Activated CD4-positive, alpha-beta T cell treated with anti-CD3 and anti-CD28 coated beads, Interleukin-2, amount 10 ng/mL, durations not matched to agents 24 days and 14 days (primary cell): Measurements from ENCODE around the gene FXR1. TPM values are rescaled to one million over a fixed set of nuclear protein-coding genes. Genes with fewer than 3 reads are reported as not detected.

Source experiments
- DNase-seq: peaks from one replicate; pipeline ENCODE4 v3.0.0; 2022
- H3K27ac Mint-ChIP-seq: one replicate; pipeline ENCODE4 v1.8.0; 2022; ENCODE audit warnings: mild to moderate bottlenecking, mixed read lengths
- H3K27me3 Mint-ChIP-seq: one replicate; pipeline ENCODE4 v1.8.0; 2022; ENCODE audit warnings: mixed read lengths
- H3K36me3 Mint-ChIP-seq: one replicate; pipeline ENCODE4 v1.8.0; 2022; ENCODE audit warnings: low read depth, mild to moderate bottlenecking, mixed read lengths
- H3K4me1 Mint-ChIP-seq: one replicate; pipeline ENCODE4 v1.8.0; 2021; ENCODE audit warnings: mixed read lengths
- H3K4me3 Mint-ChIP-seq: one replicate; pipeline ENCODE4 v1.8.0; 2022; ENCODE audit warnings: mild to moderate bottlenecking, moderate library complexity, mixed read lengths
- H3K9me3 Mint-ChIP-seq: one replicate; pipeline ENCODE4 v1.8.0; 2021; ENCODE audit warnings: mixed read lengths
- intact Hi-C: fragments of 100-400 bp; cut with micrococcal nuclease; formaldehyde crosslinking; loops from one replicate; pipeline ENCODE4 v1.15.1; 2023
- total RNA-seq: library from RNA; stranded (reverse); gene quantifications from 2 replicates; pipeline ENCODE4 v1.2.3, GENCODE V29; 2022

FXR1 gene
- total RNA-seq, 1 donor from 2014 or later: 149 TPM

GRCh38 chr3:180913581-180914404 is 1.3 kb downstream of the FXR1 start:
- Mint-ChIP-seq H3K4me1 (peaks cover 35% of the 10 kb centered on the region), H3K9me3 (no peaks in the 10 kb centered on the region), H3K27ac (peak overlapping the region; percentile 97), H3K27me3 (no peaks in the 10 kb centered on the region), H3K4me3 (peak overlapping the region; percentile 98), H3K36me3 (peaks cover 26% of the 10 kb centered on the region)
- no peak for DNase-seq
- intact Hi-C loops: loop anchor here (2.0 to 10.0 kb wide), 4 partner anchors 45 to 1765 kb away; partner anchors contain the start of genes PIK3CA and TTC14

DNA sequence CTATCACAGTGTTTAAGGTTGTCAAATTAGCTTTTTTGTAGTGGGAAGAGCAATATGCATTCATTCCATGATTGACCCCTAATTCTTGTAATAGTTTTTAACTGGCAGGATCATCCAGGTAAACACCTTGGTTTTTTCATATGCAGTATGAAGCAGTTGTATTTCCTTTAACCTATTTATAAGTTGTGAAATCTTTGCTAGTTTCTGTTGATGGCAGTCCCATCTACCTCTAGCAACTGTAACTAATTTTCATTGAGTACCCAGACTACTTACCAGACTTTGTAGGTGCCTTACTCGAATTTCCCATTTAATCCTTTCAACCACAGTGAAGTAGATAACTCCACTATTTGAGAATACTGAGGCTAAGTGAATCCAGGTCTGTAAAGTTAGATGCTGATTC is 6.1 kb downstream of the FXR1 start:
- intact Hi-C loops: loop anchor here (10.0 kb wide), 1 partner anchor 284 kb away; no protein-coding TSS in a partner anchor
- peaks cover 32% of the 10 kb centered on the region for H3K36me3 Mint-ChIP-seq

GRCh38 chr3:180922242-180922641 is 9.8 kb downstream of the FXR1 start:
- no peaks in the 10 kb centered on the region for H3K9me3 Mint-ChIP-seq
- intact Hi-C loops: no loop called here
- H3K27ac Mint-ChIP-seq: no peak overlapping the region
- H3K36me3 Mint-ChIP-seq: peaks cover 24% of the 10 kb centered on the region
- H3K27me3 Mint-ChIP-seq: no peaks in the 10 kb centered on the region
- DNase-seq: no peak
- peaks cover 27% of the 10 kb centered on the region for H3K4me1 Mint-ChIP-seq
- no peak overlapping the region for H3K4me3 Mint-ChIP-seq

More for the DNA sequence above, 6.1 kb downstream of the FXR1 start:
- no peak for DNase-seq
- Mint-ChIP-seq H3K4me1 (peaks cover 37% of the 10 kb centered on the region), H3K27me3 (no peaks in the 10 kb centered on the region), H3K4me3 (no peak overlapping the region), H3K27ac (no peak overlapping the region), H3K9me3 (no peaks in the 10 kb centered on the region)

DNA sequence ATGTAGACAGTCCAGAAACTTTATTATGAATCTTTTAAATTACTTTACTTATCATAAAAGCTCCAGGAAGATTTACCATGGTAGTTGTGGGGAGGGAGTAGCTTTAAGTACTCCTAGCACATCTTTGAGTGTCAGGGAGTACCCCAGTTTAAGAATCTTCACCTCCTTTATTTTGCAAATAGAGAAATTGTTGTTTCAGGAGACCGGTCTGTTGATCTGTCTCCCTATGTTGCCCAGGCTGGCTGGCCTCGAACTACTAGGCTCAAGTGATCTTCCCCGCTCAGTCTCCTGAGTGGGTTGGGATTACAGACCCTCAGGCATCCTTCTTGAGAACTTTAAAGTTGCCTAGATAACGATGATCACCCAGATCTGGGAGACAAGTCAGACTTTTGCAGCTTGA is 11.1 kb downstream of the FXR1 start:
- Mint-ChIP-seq H3K9me3 (no peaks in the 10 kb centered on the region), H3K36me3 (peaks cover 21% of the 10 kb centered on the region), H3K27ac (no peak overlapping the region), H3K4me3 (no peak overlapping the region), H3K27me3 (no peaks in the 10 kb centered on the region), H3K4me1 (peaks cover 25% of the 10 kb centered on the region)
- no peak for DNase-seq
- intact Hi-C loops: no loop called here

DNA sequence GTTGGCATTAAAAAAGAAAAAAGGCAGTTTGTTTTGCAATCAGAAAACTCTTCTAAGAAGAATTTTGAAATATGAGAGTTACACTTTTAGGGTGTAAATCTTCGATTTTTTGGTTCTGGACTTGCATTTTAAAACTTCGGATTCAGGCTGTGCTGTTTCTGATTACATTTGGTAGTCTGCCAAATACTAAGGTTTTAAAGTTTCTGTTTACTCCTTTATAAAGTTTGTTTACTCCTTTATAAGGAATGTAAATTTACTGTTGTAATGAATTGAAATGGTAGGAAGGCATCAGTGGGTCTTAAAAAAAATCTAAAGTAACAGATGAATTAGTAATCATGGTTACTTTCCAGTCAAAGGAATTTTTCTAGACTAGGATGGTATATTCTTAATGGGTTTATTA is 14.1 kb downstream of the FXR1 start:
- peaks cover 21% of the 10 kb centered on the region for H3K4me1 Mint-ChIP-seq
- H3K27me3 Mint-ChIP-seq: no peaks in the 10 kb centered on the region
- intact Hi-C loops: no loop called here
- H3K36me3 Mint-ChIP-seq: peaks cover 19% of the 10 kb centered on the region
- no peaks in the 10 kb centered on the region for H3K9me3 Mint-ChIP-seq
- DNase-seq: no peak
- H3K4me3 Mint-ChIP-seq: no peak overlapping the region
- H3K27ac Mint-ChIP-seq: no peak overlapping the region

DNA sequence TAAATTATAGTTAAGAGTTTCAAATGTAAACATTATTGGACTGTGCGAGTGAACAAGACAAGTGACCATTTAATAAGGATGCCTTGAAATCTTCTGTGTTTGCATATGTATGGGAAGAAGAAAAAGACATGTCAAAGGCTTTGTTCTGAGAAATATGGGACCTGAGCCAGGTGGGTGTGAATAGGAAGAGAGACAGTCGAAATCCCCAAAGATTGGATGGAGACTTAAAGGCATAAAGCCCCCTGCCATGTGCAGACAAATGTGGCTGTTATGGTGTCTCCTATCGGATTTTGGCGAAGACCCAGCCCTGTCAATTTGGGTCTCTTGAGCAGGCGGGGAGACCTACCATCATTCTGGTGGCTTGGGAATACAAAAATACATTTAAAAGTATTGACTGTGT is 16.9 kb downstream of the FXR1 start:
- no peak for DNase-seq
- H3K4me3 Mint-ChIP-seq: no peak overlapping the region
- H3K27me3 Mint-ChIP-seq: no peaks in the 10 kb centered on the region
- intact Hi-C loops: no loop called here
- H3K9me3 Mint-ChIP-seq: no peaks in the 10 kb centered on the region
- H3K27ac Mint-ChIP-seq: no peak overlapping the region
- peaks cover 10% of the 10 kb centered on the region for H3K36me3 Mint-ChIP-seq
- peaks cover 14% of the 10 kb centered on the region for H3K4me1 Mint-ChIP-seq

DNA sequence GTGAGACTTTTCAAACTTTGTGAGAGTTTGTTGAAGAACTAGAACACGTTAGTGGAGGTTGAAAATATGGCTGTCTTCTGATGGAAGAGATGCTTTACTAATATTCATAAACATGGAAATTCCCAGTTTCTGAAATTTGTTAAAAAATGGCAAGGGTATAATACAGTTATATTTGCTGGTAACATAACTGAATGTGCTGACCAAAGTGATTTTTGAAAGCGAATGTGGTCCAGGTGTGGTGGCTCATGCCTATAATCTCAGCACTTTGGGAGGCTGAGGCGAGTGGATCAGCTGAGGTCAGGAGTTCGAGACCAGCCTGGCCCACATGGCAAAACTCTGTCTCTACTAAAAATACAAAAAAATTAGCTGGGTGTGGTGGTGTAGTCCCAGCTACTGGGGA is 18.1 kb downstream of the FXR1 start:
- Mint-ChIP-seq H3K4me3 (no peak overlapping the region), H3K27ac (peak overlapping the region; percentile 15), H3K4me1 (peaks cover 13% of the 10 kb centered on the region), H3K27me3 (no peaks in the 10 kb centered on the region), H3K9me3 (no peaks in the 10 kb centered on the region), H3K36me3 (peaks cover 18% of the 10 kb centered on the region)
- DNase-seq: no peak
- intact Hi-C loops: no loop called here

GRCh38 chr3:180932819-180933218 is 20.3 kb downstream of the FXR1 start:
- Mint-ChIP-seq H3K27ac (no peak overlapping the region), H3K4me3 (no peak overlapping the region), H3K4me1 (peaks cover 10% of the 10 kb centered on the region), H3K9me3 (no peaks in the 10 kb centered on the region), H3K27me3 (no peaks in the 10 kb centered on the region), H3K36me3 (peaks cover 28% of the 10 kb centered on the region)
- intact Hi-C loops: no loop called here
- DNase-seq: no peak

- Mint-ChIP-seq H3K36me3 (peaks cover 31% of the 10 kb centered on the region), H3K4me1 (peaks cover 6% of the 10 kb centered on the region)
- intact Hi-C loops: no loop called here
Observed at GRCh38 chr3:180934638-180935037, 22.2 kb downstream of the FXR1 start.

GRCh38 chr3:180940826-180941225 is 28.4 kb downstream of the FXR1 start:
- no peaks in the 10 kb centered on the region for H3K9me3 Mint-ChIP-seq
- H3K27me3 Mint-ChIP-seq: no peaks in the 10 kb centered on the region
- H3K4me1 Mint-ChIP-seq: peaks cover 4% of the 10 kb centered on the region
- H3K4me3 Mint-ChIP-seq: no peak overlapping the region
- intact Hi-C loops: no loop called here
- H3K27ac Mint-ChIP-seq: no peak overlapping the region
- peaks cover 48% of the 10 kb centered on the region for H3K36me3 Mint-ChIP-seq
- no peak for DNase-seq

More at GRCh38 chr3:180934638-180935037, 22.2 kb downstream of the FXR1 start:
- DNase-seq: no peak
- Mint-ChIP-seq H3K4me3 (no peak overlapping the region), H3K27ac (no peak overlapping the region), H3K27me3 (no peaks in the 10 kb centered on the region), H3K9me3 (no peaks in the 10 kb centered on the region)

- Mint-ChIP-seq H3K27ac (no peak overlapping the region), H3K9me3 (no peaks in the 10 kb centered on the region), H3K27me3 (no peaks in the 10 kb centered on the region), H3K36me3 (peaks cover 56% of the 10 kb centered on the region), H3K4me1 (peaks cover 18% of the 10 kb centered on the region), H3K4me3 (no peak overlapping the region)
- DNase-seq: no peak
- intact Hi-C loops: no loop called here
Observed at GRCh38 chr3:180947761-180948390, 35.4 kb downstream of the FXR1 start.

- DNase-seq: no peak
- Mint-ChIP-seq H3K27ac (peak overlapping the region; percentile 66), H3K27me3 (no peaks in the 10 kb centered on the region), H3K36me3 (peaks cover 62% of the 10 kb centered on the region), H3K9me3 (no peaks in the 10 kb centered on the region), H3K4me1 (peaks cover 13% of the 10 kb centered on the region), H3K4me3 (no peak overlapping the region)
- intact Hi-C loops: loop anchor here (2.0 kb wide), 1 partner anchor 47 kb away; the partner anchor contains the start of gene FXR1
Observed at GRCh38 chr3:180959691-180960090, 47.2 kb downstream of the FXR1 start.

DNA sequence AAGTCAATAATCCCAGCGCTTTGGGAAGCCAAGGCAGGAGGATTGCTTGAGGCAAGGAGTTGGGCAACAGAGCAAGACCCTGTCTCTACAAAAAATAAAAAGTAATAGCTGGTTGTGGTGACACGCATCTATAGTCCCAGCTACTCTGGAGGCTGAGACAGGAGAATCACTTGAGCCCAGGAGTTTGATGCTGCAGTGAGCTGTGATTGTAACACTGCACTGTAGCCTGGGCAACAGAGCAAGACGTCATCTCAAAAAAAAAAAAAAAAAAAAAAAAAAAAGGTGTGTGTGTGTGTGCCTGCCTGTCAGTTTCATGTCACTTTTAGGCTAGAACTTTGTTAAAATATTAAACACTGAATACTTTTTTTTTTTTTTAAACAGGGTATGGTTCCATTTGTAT is 48.6 kb downstream of the FXR1 start:
- Mint-ChIP-seq H3K4me3 (no peak overlapping the region), H3K4me1 (peaks cover 13% of the 10 kb centered on the region), H3K27ac (no peak overlapping the region), H3K27me3 (no peaks in the 10 kb centered on the region), H3K36me3 (peaks cover 56% of the 10 kb centered on the region), H3K9me3 (no peaks in the 10 kb centered on the region)
- no peak for DNase-seq
- intact Hi-C loops: no loop called here

DNA sequence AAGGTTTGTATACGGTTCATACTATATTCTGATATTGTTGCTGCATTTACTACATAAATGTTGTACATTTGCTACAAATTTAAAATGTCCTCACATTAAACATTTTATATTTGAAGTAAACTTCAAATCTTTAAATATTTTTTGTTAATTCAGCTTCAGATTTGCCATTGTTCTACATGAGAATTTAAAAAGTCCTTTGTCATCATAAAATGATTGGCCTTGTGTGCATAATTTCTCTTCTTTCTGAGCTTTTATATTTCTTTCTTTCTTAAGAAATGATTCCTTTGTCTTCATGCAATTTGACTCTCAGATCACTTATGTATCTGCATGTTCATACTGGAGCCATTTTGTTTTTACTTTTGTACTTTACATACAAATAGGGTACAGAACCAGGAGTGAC is 49.1 kb downstream of the FXR1 start:
- peaks cover 12% of the 10 kb centered on the region for H3K4me1 Mint-ChIP-seq
- no peaks in the 10 kb centered on the region for H3K9me3 Mint-ChIP-seq
- peaks cover 54% of the 10 kb centered on the region for H3K36me3 Mint-ChIP-seq
- H3K27ac Mint-ChIP-seq: no peak overlapping the region
- H3K4me3 Mint-ChIP-seq: no peak overlapping the region
- intact Hi-C loops: no loop called here
- no peaks in the 10 kb centered on the region for H3K27me3 Mint-ChIP-seq
- no peak for DNase-seq
